Activated T-helper 1 cell treated with Interleukin-2 at 50 U/mL for 16 hours (primary cell): ENCODE data around the gene OLFM1.

Experiments used
- DNase-seq: peaks from one replicate; pipeline ENCODE4 v3.0.0-alpha.2; 2020; ENCODE audit warnings: low read depth

The OLFM1 gene

DNA sequence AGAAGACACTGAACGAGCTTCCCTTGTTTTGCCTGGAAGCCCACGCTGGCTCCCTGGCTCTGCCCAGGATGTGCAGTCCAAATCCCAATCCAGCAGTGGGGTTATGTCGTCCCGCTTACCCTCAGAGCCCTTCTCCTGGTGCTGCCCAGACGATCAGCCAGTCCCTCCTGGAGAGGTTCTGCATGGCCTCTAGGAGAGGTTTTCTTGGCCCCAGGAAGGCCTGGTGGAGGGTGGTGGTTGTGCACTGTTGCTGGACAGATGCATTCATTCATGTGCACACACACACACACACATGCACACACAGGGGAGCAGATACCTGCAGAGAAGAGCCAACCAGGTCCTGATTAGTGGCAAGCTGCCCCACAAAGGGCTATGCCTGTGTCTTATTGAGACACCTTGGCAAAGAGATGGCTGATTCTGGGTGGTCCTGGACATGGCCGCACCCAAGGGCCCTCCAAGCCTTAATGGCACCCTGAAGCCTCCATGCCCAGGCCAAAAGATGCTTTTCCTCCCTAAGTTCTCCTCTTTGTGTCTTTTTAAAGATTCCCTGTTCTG lies 10.5 kb upstream of the OLFM1 start:
- DNase-seq: no peak

DNA sequence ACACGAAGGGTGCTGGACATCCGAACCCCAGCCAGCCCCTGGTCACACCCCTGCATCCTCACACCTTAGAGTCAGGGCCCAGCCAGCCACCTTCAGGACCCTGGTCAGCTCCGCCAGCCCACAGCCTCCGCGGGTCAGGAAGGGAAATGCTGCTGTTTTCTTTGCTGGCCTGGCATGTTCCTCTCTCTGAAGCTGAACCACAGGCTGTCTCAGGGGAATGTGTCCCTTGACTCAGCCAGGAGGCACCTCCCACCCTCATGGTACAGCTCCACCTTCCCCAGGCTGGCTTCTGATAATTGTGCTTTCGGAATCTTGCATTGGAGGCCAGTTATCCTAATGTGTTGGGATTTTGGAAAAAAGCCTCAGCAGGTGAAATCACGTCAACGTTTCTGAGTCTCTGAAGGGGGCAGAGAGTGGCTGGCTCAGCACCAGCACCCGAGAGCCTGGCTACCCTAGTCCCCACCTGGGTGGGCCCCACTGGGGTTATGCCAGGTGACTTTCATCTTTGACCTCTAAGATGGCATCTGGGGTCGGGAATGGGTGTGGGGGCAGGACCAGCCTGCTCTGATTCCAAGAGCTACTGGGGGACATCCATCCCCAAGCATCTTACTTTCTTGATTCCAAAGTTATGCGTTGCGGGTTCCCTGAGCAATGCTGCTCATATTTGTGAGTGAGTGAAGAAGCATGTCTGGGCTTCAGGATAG lies 9.8 kb upstream of the OLFM1 start:
- DNase-seq: no peak

DNA sequence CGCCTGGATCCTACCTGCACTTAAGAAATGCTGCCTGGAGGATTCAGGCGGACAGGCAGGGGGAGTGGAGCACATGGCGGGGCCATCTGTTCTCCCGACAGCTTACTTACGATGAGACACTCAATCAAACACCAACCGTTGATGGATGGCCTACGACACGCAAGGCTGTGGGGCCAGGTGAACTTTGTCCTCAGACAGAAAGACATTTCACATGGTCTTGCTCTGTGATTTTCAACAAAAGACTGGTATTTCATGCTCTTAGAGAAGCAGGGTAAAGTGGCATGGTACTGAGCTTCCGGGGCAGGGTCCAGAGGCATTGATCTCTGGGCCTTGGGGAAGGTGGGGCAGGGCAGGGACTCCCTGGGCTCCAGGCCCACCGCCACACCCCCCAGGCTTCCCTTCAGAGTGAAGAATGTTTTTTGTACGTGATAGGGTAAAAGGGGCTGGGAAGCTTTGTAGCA lies 9.1 kb upstream of the OLFM1 start:
- no peak for DNase-seq

DNA sequence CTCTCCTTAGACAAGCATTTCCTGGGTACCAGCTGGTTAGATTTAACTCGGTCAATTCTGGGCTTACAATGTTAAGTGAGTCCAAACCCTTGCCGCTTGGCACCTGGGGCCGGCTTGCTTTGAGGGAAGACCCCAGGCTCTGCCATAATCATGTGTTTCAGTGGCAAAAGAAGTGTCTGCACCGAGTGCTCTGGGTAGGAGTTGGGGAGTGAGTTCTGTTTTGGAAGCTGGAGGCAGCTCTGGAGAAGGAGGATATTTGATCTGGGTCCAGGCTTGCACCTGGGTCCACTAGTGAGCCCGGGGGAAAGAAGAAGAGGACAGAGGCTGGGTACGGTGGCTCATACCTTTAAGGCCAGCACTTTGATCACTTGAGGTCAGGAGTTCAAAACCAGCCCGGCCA lies 8.4 kb upstream of the OLFM1 start:
- DNase-seq: no peak

DNA sequence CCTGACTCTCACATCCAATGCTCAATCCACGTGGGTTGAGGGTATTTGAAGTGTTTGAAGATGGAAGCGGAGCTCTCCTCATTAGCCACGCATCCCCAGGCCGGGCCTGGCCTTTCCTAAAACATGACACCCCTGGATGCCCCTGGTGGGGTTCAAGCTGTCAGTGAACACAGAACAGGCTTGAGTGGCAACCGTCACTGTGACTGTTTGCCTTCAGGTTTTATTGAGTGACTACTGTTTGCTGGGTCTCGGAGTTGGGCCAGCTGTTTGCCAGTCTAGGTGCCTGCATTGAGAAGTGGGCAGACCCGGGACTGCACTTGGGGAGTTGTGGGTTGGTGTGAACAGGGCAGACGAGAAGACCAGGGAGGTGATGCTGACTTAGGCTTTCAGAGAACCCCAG lies 7.8 kb upstream of the OLFM1 start:
- no peak for DNase-seq

DNA sequence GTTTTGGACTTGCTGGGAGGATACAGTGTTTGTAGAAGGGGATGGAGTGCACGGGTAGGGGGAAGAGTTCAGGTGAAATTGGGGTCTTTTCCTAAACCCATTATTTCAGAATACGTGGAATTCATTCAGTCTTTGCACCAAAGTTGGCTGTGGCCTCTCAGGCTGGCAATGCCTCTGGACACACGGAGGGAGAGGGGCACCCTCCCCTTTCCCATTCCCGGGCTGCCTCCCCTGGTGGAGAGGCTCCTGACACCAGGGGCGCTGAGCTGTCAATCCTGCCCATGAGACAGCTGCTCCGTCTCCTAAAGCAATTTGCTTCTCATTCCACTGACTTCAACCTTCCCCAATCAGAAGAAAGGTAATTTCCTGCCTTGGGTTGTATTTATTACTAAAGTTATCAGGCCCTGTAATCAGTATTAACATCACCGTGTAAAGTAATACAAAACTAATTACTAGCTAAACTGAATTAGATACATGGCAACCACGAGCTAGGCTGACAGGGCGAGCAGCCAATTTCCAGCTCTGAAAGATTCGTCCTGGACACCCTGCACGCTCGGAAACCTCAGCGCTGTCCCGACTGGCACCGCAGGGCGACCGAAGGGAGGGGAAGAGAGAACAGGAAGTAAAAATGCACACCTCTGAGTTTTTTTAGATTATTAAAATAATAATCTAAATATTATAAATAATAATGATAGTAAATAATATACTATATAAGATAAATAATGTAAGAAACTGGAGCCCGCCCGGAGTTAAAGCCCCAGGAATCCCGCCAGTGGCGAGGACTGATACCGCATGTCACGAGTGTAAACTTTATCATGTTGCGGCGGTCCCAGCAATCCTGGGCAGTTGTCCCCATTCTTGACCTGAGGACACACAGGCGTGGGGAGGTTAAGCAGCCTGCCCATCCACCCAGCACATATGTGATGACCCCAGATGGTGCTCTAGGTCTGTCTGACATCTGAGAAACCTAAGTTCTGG lies 6.9 kb upstream of the OLFM1 start:
- no peak for DNase-seq

DNA sequence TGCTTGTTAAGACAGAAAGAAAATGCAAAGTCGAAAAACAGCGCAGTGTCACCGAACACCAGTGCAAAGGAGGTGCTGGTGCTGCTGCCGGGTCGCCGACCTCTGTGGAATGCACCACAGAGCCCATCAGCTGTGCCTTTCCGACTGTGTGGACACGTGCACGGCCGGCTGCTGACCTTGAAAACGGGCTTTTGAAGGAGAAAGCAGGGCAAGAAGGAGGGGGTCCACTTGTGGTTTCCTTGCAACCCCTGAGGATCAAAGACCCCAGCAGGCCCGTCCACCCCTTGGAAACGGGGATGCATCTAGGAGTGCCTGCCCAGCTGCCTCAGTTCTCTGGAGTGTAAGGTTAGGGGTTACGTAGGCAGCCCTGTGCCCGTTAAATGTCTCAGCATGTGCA lies 6.2 kb upstream of the OLFM1 start:
- no peak for DNase-seq

DNA sequence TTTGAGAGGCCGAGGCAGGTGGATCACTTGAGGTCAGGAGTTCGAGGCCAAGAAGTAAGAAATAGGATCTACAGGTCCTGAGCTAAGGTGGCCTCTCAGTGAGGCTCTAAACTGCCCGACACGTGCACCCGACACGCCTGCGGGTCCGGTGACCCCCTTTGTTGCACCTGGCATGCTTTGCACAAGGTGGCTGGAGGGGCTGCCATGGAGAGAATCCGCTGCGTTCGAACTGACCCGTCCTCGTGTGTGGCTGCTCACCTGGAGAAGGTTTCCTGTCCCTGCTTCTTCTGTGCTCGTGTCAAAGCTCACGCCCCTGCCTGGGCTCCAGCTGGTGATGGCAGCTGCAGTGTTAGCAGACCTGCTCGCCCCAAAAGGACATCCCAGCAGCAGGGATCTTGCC lies 5.7 kb upstream of the OLFM1 start:
- no peak for DNase-seq

DNA sequence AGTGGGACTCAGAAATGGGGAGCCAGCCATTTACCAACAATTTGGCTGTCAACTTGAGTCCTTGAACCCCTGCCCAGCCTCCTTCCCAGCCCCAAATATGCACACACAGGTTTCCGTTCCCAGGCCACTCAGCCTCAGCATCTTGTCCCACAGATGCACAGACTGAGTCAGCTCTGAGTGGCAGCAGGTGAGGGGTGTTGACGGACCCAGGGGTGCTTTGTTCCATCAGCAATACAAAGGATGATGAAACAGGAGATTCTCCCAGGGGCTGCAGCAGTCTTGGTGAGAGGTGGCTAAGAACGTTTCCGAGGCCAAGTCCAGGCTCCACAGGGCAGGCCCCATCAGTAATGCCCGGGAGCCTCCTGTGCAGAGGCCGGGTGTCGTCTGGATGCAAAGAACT lies 4.9 kb upstream of the OLFM1 start:
- no peak for DNase-seq

DNA sequence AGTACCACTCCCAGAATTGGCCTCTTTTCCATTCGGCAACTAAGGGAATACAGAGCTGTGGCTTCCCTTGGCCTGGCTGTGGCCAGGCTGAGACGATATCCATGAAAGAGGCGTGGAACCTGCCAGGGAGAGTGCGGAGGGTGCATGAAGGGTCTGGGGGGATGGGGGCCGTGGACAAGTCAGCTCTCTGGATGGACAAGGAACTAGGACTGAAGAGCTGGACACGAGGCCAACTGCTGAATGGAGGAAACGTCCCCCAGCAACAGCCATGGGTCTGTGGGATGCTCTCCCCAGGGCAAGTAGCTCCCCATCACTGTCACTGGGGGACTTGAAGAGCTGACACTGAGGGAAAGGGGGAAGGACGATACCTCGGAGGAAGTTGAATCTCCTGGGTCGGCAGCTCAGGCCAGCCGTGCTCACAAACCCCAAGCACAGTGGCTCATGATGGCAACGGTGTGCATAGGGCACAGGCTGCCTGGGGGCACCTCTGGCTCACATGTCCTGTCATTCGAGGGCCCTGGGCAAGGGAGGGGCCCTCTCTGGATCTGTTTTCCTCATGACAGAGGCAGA lies 4.1 kb upstream of the OLFM1 start:
- DNase-seq: no peak

DNA sequence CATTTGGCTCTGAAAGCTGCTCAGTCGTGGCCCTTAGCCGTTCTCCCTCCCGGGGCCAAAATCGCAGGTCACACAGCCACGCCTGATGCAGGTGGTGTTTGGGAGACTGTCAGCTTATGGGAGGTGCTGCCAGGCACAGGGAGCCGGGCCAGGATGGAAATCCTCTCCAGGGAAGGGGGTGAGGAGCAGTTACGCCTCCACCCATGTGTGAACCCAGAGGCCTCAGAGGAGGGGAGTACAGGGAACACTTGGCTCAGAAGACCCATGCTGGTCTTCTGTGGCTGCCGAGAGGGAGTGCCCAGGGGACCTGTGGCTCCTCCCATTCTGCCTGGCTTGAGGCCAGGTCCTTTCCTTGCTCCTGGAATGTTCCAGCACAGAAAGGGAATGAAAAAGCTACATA lies 3.6 kb upstream of the OLFM1 start:
- DNase-seq: no peak

DNA sequence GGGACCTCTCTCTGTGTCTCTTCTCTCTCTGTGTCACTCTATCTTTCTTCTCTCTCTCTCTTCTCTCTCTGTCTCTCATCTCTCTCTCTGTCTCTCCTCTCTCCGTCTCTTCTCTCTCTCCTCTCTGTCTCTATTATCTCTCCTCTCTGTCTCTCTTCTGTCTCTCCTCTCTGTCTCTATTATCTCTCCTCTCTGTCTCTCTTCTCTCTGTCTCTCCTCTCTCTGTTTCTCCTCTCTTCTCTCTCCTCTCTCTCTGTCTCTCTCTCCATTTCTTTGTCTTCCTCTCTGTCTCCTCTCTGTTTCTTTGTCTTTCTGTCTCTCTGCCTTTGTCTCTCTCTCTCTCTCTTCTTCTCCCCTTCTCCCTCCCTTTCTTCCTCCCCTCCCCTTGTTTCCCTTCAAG lies 3.2 kb upstream of the OLFM1 start:
- no peak for DNase-seq

DNA sequence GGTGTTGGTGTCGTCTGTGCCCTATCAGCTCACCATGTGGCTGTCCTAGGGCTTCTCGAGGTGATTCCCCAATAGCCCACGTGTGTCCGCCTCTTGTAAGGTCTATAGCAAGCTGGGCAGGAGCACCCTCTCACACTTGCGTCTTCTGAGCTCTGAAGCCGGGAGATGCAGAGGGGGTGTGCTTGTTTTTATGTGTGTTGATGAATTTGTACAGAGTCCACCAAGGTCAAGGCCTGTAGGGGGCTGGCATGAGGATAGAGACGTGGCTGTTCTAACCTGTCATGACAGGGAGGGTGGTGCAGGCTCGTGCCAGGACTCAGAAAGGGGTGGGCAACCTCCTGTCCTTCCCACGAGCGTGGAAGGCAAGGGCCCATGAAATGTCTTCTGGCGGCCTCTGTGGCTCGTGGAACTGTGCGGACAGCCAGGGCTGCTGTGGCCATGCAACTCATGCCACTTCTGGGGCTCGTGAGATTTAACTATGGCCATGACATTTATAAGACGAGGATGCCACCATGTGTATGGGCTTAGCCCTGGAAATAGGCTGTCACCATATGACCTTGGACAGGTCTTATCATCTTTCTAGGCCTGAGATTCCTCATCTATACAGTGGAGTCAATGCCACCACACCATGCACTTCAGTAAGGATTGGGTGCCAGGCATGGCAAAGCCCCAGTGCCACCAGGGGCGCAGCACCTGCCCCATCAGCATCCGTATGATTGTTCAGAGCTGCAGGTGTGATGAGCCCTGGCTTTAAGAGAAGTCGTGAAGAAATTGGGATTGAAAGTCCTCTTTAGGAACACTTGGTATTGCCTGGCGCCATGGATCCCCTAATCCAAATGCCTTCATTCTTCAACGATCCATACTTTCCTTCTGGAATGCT lies 2.3 kb upstream of the OLFM1 start:
- no peak for DNase-seq

DNA sequence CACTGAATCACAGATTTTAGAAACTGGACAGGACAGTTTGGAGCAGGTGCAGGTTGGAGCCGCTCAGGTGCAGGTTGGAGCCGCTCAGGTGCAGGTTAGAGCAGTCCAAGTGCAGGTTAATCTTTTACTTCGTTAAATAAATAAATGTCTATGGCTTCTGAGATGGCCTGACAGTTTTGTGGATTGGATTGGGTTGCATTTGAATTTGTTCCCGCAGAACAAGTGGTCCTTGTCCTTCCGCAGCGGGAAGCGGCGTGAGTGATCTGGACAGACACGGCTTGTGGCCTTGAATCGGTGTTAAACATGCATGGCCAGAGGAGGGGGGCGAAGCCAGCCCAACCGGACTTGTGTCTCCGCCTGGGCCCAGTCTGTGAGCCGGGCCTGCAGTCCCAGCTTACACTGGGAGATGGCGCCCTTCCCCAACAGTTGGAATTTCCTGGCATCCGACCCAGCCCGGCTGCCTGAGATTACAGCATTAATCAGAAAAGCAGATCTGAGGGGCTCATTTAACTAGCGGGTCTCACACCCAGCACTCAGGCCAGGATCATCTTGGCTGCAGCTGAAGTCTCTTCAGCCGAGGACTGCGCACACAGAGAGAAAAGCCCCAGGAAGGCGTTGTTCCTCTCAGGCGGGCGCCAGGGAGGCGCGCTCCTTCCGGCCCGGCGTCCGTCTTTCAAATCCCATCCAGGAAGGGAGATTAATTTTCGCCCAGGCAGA lies 1.5 kb upstream of the OLFM1 start:
- DNase-seq: no peak

DNA sequence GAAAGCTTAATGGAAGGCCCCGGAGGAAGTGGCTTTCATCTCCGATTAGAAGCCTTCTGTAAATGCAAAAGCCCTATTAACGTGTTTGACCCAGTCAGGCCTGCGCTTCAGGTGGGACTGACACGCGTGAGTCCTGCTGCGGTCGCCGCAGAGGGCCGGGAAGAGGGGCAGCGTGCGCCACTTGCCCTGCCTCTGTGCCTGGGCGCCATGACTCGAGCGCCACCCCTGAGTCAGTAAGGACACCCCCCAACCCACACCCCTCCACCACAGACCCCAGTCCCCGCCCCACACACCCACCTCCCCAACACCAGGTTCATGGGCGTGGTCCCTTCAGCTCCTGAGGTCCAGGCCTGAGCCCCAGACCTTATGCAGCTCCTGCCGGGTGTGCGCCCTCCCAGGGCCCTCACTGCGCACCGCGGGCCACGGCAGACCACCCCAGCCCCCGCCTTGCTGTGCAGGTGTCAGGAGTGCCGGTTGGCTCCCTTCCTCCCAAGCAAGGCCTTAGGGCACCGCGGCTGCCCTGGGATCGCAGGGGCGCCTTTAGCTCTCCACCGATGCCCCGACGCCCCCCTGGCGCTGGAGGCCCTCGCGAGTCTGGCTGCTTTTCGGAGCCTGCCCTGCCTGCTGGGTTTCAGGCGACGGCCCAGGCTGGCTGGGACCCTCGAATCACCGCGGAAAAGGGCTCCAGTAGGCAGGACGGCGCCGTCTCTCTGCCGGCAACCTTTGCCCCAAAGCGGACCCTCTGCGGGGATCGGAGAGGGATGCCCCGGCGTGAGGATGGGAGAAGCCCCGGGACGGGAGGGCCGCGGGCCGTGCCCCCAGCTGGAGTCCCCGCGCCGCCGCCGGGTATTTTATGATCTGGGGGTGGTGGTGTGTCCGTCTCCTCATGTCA lies 625 bp upstream of the OLFM1 start:
- no peak for DNase-seq

DNA sequence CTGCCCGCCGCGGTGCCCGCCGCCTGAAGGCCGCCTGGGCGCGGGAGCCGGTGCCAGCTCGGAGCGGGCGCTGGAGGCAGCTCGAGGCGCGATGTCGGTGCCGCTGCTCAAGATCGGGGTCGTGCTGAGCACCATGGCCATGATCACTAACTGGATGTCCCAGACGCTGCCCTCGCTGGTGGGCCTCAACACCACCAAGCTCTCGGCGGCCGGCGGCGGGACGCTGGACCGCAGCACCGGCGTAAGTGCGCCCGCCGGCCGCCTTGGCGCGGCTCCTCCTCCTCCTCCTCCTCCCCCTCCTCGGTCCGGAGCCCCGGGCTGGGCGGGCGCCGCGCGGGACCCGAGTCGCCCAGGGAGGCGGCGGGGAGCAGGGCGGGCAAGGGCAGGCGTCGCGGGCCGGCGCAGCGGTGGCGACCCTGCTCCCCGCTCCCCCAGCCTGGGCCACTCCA lies 455 bp downstream of the OLFM1 start:
- no peak for DNase-seq

DNA sequence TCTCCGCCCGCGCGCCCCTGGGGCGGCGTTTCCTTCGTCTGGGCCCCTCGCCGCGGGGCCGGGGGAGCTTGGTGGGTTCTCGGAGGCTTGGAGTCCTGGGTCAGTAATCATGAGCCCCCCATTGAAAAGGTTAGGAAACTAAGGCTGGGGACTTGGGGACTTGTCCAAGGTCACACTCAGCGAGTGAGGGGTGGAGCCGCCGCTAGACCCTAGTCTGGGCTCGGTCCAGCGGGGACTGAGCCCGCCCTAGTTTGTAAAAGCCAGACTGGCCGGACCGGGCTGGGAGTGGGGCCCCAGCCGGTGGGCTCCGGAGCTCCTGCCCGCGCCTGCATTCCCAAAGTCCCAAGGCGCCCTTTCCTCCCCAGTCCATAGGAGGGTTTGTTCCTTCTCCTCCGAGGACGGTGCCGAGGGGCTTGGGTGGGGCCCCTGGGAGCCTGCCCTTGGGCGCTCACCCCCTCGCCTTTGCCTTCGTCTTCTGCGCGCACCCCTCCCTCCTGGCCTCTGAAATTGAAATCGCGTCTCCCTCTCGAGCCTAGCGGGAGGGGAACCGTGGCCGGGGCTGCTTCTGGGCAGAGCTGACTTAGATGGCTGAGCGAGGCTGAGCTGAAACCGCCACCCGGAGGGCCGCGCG lies 995 bp downstream of the OLFM1 start:
- no peak for DNase-seq

DNA sequence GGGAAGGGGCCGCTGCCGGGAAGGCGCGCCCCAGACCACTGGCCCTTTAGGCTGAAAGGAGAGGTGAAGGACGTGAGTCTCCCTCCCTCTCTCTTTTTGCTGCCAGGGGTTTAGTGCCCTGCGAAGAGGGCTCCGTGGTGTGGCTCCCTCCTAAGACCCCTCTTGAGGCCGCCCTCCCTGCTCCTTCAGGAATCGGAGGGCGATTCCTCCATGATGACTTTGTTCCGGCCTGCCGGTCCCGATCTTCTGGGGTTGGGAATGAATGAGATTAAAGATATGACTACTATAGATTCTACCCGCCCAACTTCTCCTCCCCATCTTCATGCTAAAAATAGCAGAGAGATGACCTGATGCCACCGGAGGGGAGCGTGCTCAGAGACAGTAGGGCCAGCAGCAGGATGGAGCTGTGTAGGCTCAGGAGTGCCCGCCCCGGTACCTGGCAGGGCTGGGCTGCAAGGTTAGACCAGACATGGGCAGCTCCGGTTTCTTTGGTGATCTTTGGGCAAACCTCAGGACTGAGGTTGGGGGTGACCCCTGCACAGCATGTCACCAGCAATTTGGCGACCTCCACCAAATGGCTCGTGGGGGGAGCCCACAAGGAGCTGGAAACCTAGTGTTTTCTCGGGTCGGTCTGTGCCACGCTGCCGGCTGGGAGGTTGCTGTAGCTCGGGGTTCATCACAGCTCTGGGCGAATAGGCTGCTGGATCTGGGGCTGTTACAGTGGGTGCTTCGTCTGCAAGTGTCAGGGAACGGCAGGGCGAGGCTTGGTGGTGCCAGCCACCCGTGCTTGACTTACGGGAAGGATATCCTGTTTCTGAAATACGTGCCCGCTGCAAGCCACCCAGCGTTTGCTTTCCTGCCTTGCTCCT lies 1.7 kb downstream of the OLFM1 start:
- no peak for DNase-seq
